IMR-90 (cell line): ENCODE data around the gene VASH1. TPM values are rescaled to one million over a fixed set of nuclear protein-coding genes. Genes with fewer than 3 reads are reported as not detected.

Experiments used
- ATAC-seq: fragments of 200-7000 bp; cut with Tn5 transposase; 2 replicates; pipeline ENCODE4 v1.9.1; 2020; ENCODE audit warnings: low read depth, mild to moderate bottlenecking, moderate library complexity
- BruUV-seq: library from RNA; stranded (reverse); fragments of 400-500 nt; replicated peaks from 2 replicates; lab custom pipeline; 2021; lab: Mats Ljungman, UMichigan
- CTCF ChIA-PET: fragments of 300-600 bp; formaldehyde crosslinking; extraction: SDS; loops from one replicate; lab custom pipeline; 2021; ENCODE audit warnings: antibody characterized with exemption; lab: Yijun Ruan, JAX
- POLR2A ChIA-PET: fragments of 300-600 bp; sonication (Branson Sonifier 250); formaldehyde crosslinking; loops from one replicate; lab custom pipeline; 2022; ENCODE audit warnings: antibody characterized with exemption; ENCODE audit not compliant: unreplicated experiment; lab: Charles Lee
- DNase-seq: peaks from one replicate; pipeline ENCODE4 v3.0.0; 2013
- H2AFZ ChIP-seq: replicated peaks from 2 replicates; pipeline ENCODE3; 2013; ENCODE audit warnings: low read length, mild to moderate bottlenecking; ENCODE audit not compliant: poor library complexity
- H2AK5ac ChIP-seq: 2 replicates; pipeline ENCODE4 v1.6.1; 2013; ENCODE audit warnings: low read depth, low read length, inconsistent platforms
- H2AK9ac ChIP-seq: replicated peaks from 2 replicates; pipeline ENCODE3; 2013; ENCODE audit warnings: mild to moderate bottlenecking, low read depth, low read length, moderate library complexity; ENCODE audit not compliant: poor library complexity
- H2BK120ac ChIP-seq: 2 replicates; pipeline ENCODE4 v1.6.1; 2013; ENCODE audit warnings: low read depth, low read length, inconsistent platforms
- H2BK15ac ChIP-seq: 3 replicates; pipeline ENCODE4 v1.6.1; 2013; ENCODE audit warnings: low read depth, low read length, inconsistent platforms
- H2BK20ac ChIP-seq: 2 replicates; pipeline ENCODE4 v1.6.1; 2013; ENCODE audit warnings: low read depth, mild to moderate bottlenecking, inconsistent platforms, low read length, moderate library complexity
- H2BK5ac ChIP-seq: 2 replicates; pipeline ENCODE4 v1.6.1; 2013; ENCODE audit warnings: mild to moderate bottlenecking, low read depth, low read length, inconsistent platforms; ENCODE audit not compliant: poor library complexity, severe bottlenecking
- H3K14ac ChIP-seq: replicated peaks from 2 replicates; pipeline ENCODE4 v1.6.1; 2013; ENCODE audit warnings: low read depth, low read length, inconsistent platforms
- H3K18ac ChIP-seq: 2 replicates; pipeline ENCODE4 v1.6.1; 2013; ENCODE audit warnings: low read depth, low read length, control low read depth
- H3K23ac ChIP-seq: 2 replicates; pipeline ENCODE4 v1.6.1; 2013; ENCODE audit warnings: low read depth, low read length, inconsistent platforms
- H3K27ac ChIP-seq: 2 replicates; pipeline ENCODE4 v1.5.1; 2013; ENCODE audit warnings: mild to moderate bottlenecking, control low read depth, low read length; ENCODE audit not compliant: insufficient read depth
- H3K27me3 ChIP-seq: 2 replicates; pipeline ENCODE4 v1.6.1; 2013; ENCODE audit warnings: low read length; ENCODE audit not compliant: control insufficient read depth, insufficient read depth
- H3K36me3 ChIP-seq: 2 replicates; pipeline ENCODE4 v1.6.1; 2013; ENCODE audit warnings: low read length, mixed read lengths; ENCODE audit not compliant: control insufficient read depth, insufficient read depth
- H3K4ac ChIP-seq: 2 replicates; pipeline ENCODE4 v1.6.1; 2013; ENCODE audit warnings: low read depth, low read length, inconsistent platforms
- H3K4me1 ChIP-seq: 2 replicates; pipeline ENCODE4 v1.6.1; 2013; ENCODE audit warnings: low read length, mixed read lengths; ENCODE audit not compliant: control insufficient read depth, insufficient read depth
- H3K4me2 ChIP-seq: 2 replicates; pipeline ENCODE4 v1.6.1; 2013; ENCODE audit warnings: low read depth, mild to moderate bottlenecking, control low read depth, low read length, moderate library complexity
- H3K4me3 ChIP-seq: 2 replicates; pipeline ENCODE4 v1.5.1; 2013; ENCODE audit warnings: low read depth, mild to moderate bottlenecking, control low read depth, low read length, moderate library complexity; ENCODE audit not compliant: insufficient read depth
- H3K56ac ChIP-seq: 2 replicates; pipeline ENCODE4 v1.6.1; 2013; ENCODE audit warnings: low read length, inconsistent platforms; ENCODE audit not compliant: insufficient read depth; ENCODE audit errors: extremely low read depth
- H3K79me1 ChIP-seq, 2 experiments: 2 replicates each; pipeline ENCODE4 v1.6.1; 2013; ENCODE audit warnings: low read length in 2 of 2, inconsistent platforms in 1 of 2, low read depth in 1 of 2
- H3K9ac ChIP-seq: 2 replicates; pipeline ENCODE4 v1.6.1; 2013; ENCODE audit warnings: low read depth, low read length, control low read depth
- H3K9me1 ChIP-seq: 2 replicates; pipeline ENCODE4 v1.6.1; 2013; ENCODE audit warnings: low read length, inconsistent platforms; ENCODE audit not compliant: insufficient read depth
- H3K9me3 ChIP-seq: 2 replicates; pipeline ENCODE4 v1.6.1; 2013; ENCODE audit warnings: low read length; ENCODE audit not compliant: control insufficient read depth, insufficient read depth
- H4K20me1 ChIP-seq: 2 replicates; pipeline ENCODE4 v1.6.1; 2013; ENCODE audit warnings: low read length, inconsistent platforms; ENCODE audit not compliant: insufficient read depth
- H4K5ac ChIP-seq: 2 replicates; pipeline ENCODE4 v1.6.1; 2013; ENCODE audit warnings: mild to moderate bottlenecking, low read depth, low read length, control low read depth
- H4K8ac ChIP-seq, 2 experiments: 2 replicates each; pipeline ENCODE4 v1.6.1; 2013; ENCODE audit warnings: low read depth in 2 of 2, low read length in 2 of 2, control low read depth in 1 of 2, inconsistent platforms in 1 of 2
- H4K91ac ChIP-seq: 2 replicates; pipeline ENCODE4 v1.6.1; 2013; ENCODE audit warnings: low read depth, low read length, inconsistent platforms; ENCODE audit not compliant: insufficient read depth
- BHLHE40 ChIP-seq: fragments of 150-350 bp; IDR thresholded peaks from 2 replicates; pipeline ENCODE4 v1.6.1; 2016; ENCODE audit warnings: mild to moderate bottlenecking, low read depth, low read length
- CHD1 ChIP-seq: IDR thresholded peaks from 2 replicates; pipeline ENCODE4 v1.6.1; 2012; ENCODE audit warnings: low read depth, low read length, improper control_type of control experiment
- ELK1 ChIP-seq: fragments of 150-350 bp; IDR thresholded peaks from 2 replicates; pipeline ENCODE4 v1.6.1; 2016; ENCODE audit warnings: low read depth, mild to moderate bottlenecking, low read length, moderate library complexity, borderline replicate concordance
- FOS ChIP-seq: fragments of 150-350 bp; IDR thresholded peaks from 2 replicates; pipeline ENCODE4 v1.6.1; 2016; ENCODE audit warnings: low read depth, low read length
- MAFK ChIP-seq: IDR thresholded peaks from 2 replicates; pipeline ENCODE4 v1.6.1; 2012; ENCODE audit warnings: low read depth, low read length, improper control_type of control experiment
- MAZ ChIP-seq: IDR thresholded peaks from 2 replicates; pipeline ENCODE4 v1.6.1; 2012; ENCODE audit warnings: low read depth, mild to moderate bottlenecking, low read length, improper control_type of control experiment, moderate library complexity, borderline replicate concordance
- MXI1 ChIP-seq: IDR thresholded peaks from 2 replicates; pipeline ENCODE4 v1.6.1; 2012; ENCODE audit warnings: low read depth, mild to moderate bottlenecking, low read length, moderate library complexity, borderline replicate concordance
- NFE2L2 ChIP-seq: fragments of 150-350 bp; IDR thresholded peaks from 2 replicates; pipeline ENCODE4 v1.6.1; 2016; ENCODE audit warnings: low read depth, mild to moderate bottlenecking, low read length
- RAD21 ChIP-seq: IDR thresholded peaks from 2 replicates; pipeline ENCODE4 v1.6.1; 2012; ENCODE audit warnings: low read length, improper control_type of control experiment
- RCOR1 ChIP-seq: IDR thresholded peaks from 2 replicates; pipeline ENCODE4 v1.6.1; 2012; ENCODE audit warnings: mild to moderate bottlenecking, low read length, improper control_type of control experiment; ENCODE audit not compliant: insufficient replicate concordance
- RFX5 ChIP-seq: IDR thresholded peaks from 2 replicates; pipeline ENCODE4 v1.8.0; 2012; ENCODE audit warnings: low read depth, mild to moderate bottlenecking, low read length, moderate library complexity
- SMC3 ChIP-seq: fragments of 150-350 bp; IDR thresholded peaks from 2 replicates; pipeline ENCODE4 v1.6.1; 2016; ENCODE audit warnings: low read depth, mild to moderate bottlenecking, antibody characterized with exemption, low read length, moderate library complexity
- USF2 ChIP-seq: fragments of 150-350 bp; IDR thresholded peaks from 2 replicates; pipeline ENCODE4 v1.6.1; 2017; ENCODE audit warnings: mild to moderate bottlenecking, antibody characterized with exemption, low read length, low read depth
- WGBS, 2 experiments: methylation state at CpG; one replicate each; pipeline versions ENCODE4 v1.1.5 to v1.1.7; 2013; ENCODE audit warnings: missing lambda C conversion rate in 2 of 2; ENCODE audit not compliant: insufficient read length in 1 of 2; ENCODE audit errors: extremely low coverage in 2 of 2; 5-methylcytosine and 5-hydroxymethylcytosine counted together
- dilution Hi-C: fragments of 300-500 bp; cut with HindIII; formaldehyde crosslinking; loops from one replicate; pipeline ENCODE4 v1.14.3; 2018; ENCODE audit warnings: low sequenced_read_pairs; ENCODE audit not compliant: unreplicated experiment
- in situ Hi-C: fragments of 300-500 bp; cut with MboI; formaldehyde crosslinking; loops from 3 replicates; pipeline ENCODE4 v1.14.3; 2019; ENCODE audit warnings: low sequenced_read_pairs, inconsistent platforms, mixed read lengths
- intact Hi-C: fragments of 100-400 bp; cut with micrococcal nuclease; formaldehyde crosslinking; loops from 2 replicates; pipeline ENCODE4 v1.10.0; 2022
- polyA plus RNA-seq, 3 experiments: library from polyadenylated mRNA; depleted of rRNA; stranded (reverse); fragments of >200 nt; gene quantifications; 2 replicates each; pipeline ENCODE4 v1.2.3, GENCODE V29; 2012; ENCODE audit warnings: low replicate concordance in 1 of 3
- total RNA-seq: library from RNA; depleted of rRNA; stranded (reverse); fragments of >200 nt; gene quantifications from 2 replicates; pipeline ENCODE4 v1.2.3, GENCODE V29; 2012

Gene VASH1
- total and polyA plus RNA-seq, 2 of the 4 experiments (the other 2 are of a cell fraction): 2.0 to 9.5 TPM

- TF ChIP-seq USF2 (no peak), NFE2L2 (no peak), MXI1 (no peak), RAD21 (no peak)
Measured at GRCh38 chr14:76761136-76761959, at the start of gene VASH1 (continued).

GRCh38 chr14:76713121-76713520 lies 48.1 kb upstream of the VASH1 start:
- Histone ChIP-seq H3K56ac (no peak overlapping the region), H2BK5ac (no peak overlapping the region), H2AFZ (no peak overlapping the region), H3K27ac (no peak overlapping the region), H3K18ac (no peak overlapping the region), H3K36me3 (no peaks in the 10 kb centered on the region), H3K14ac (no peak overlapping the region), H3K9me1 (no peaks in the 10 kb centered on the region), H3K4me3 (no peak overlapping the region), H3K4me1 (no peaks in the 10 kb centered on the region), H3K4ac (no peak overlapping the region), H2BK120ac (no peak overlapping the region), H2AK5ac (no peak overlapping the region), H4K5ac (no peak overlapping the region), H3K79me1 (no peaks in the 10 kb centered on the region), H3K9me3 (no peaks in the 10 kb centered on the region), H4K91ac (no peak overlapping the region), H4K20me1 (no peaks in the 10 kb centered on the region), H4K8ac (no peak overlapping the region), H2BK15ac (no peak overlapping the region), H3K9ac (no peak overlapping the region), H2AK9ac (no peak overlapping the region), H2BK20ac (no peak overlapping the region), H3K27me3 (peaks cover 6% of the 10 kb centered on the region), H3K4me2 (no peak overlapping the region), H3K23ac (no peak overlapping the region)
- DNase-seq: no peak
- dilution Hi-C loops (no loop called here), in situ Hi-C loops (no loop called here), intact Hi-C loops (no loop called here)
- no CpG with 5 or more reads among the region's 10 CpGs for WGBS, 2 experiments
- POLR2A ChIA-PET: no interaction called here
- CTCF ChIA-PET: interaction anchor here (1.0 kb wide), 1 partner anchor 11 kb away, joined by 3 read pairs; no protein-coding TSS in a partner anchor
- no TSS peak for BruUV-seq
- ATAC-seq: no peak
- no peak for TF ChIP-seq ELK1
- no peak for TF ChIP-seq BHLHE40
- no peak for TF ChIP-seq RCOR1
- TF ChIP-seq MXI1: no peak
- TF ChIP-seq SMC3: no peak
- no peak for TF ChIP-seq CHD1
- TF ChIP-seq FOS: no peak
- no peak for TF ChIP-seq USF2
- TF ChIP-seq MAFK: no peak
- TF ChIP-seq NFE2L2: no peak
- no peak for TF ChIP-seq RAD21
- no peak for TF ChIP-seq RFX5
- TF ChIP-seq MAZ: no peak
